Testis (tissue), 3 donors: ENCODE data around the gene DCAF17. TPM values are rescaled to one million over a fixed set of nuclear protein-coding genes. Genes with fewer than 3 reads are reported as not detected.

ENCODE experiments used
- DNase-seq: peaks from one replicate; pipeline ENCODE4 v3.0.0-alpha.2; 2019
- H3K27ac ChIP-seq, 2 donors: fragments of 200-600 bp; sonication (generic); one replicate each; pipeline ENCODE4 v1.5.1; 2019
- H3K27me3 ChIP-seq: fragments of 200-600 bp; sonication (generic); one replicate; pipeline ENCODE4 v1.5.1; 2019
- H3K36me3 ChIP-seq: fragments of 200-600 bp; sonication (generic); one replicate; pipeline ENCODE4 v1.5.1; 2017; ENCODE audit warnings: low read depth; ENCODE audit errors: missing control alignments
- H3K4me1 ChIP-seq: fragments of 200-600 bp; sonication (generic); one replicate; pipeline ENCODE4 v1.5.1; 2019
- H3K4me3 ChIP-seq, 2 donors: fragments of 200-600 bp; sonication (generic); one replicate each; pipeline ENCODE4 v1.5.1; 2017 to 2019
- H3K9me3 ChIP-seq: fragments of 200-600 bp; sonication (generic); one replicate; pipeline ENCODE4 v1.5.1; 2017
- POLR2A ChIP-seq: fragments of 450-650 bp; IDR thresholded peaks from one replicate; pipeline ENCODE4 v1.6.1; 2017; ENCODE audit warnings: antibody characterized with exemption, mild to moderate bottlenecking, moderate library complexity
- WGBS, 2 donors: methylation state at CpG; one replicate each; pipeline ENCODE4 v1.1.5; 2018; 5-methylcytosine and 5-hydroxymethylcytosine counted together
- intact Hi-C: fragments of 100-400 bp; cut with DNase I; formaldehyde crosslinking; loops from one replicate; pipeline ENCODE4 v1.15.1; 2023; ENCODE audit warnings: low total_unique reads
- polyA plus RNA-seq: library from polyadenylated mRNA; stranded (reverse); fragments of 350-450 nt; fragmentation: Illumina TruSeq; extraction: RNeasy Lipid Tissue Mini Kit (QIAGEN cat#74804); gene quantifications from one replicate; pipeline ENCODE4 v1.2.3, GENCODE V29; 2014; ENCODE audit warnings: low read depth, low replicate concordance; ENCODE audit not compliant: insufficient read depth
- total RNA-seq, 2 donors: library from RNA; depleted of rRNA; stranded (reverse); fragments of >200 nt; gene quantifications; one replicate each; pipeline ENCODE4 v1.2.3, GENCODE V29; 2016
- TF ChIP-seq, protein P1 (sequence below), 3 experiments: fragments of 450-650 bp in 2 of 3; fragments of 200-600 bp in 1 of 3; sonication (generic) in 1 of 3; IDR thresholded peaks; one replicate each; pipeline ENCODE4 v1.5.1; 2016 to 2019; ENCODE audit warnings: antibody characterized with exemption in 3 of 3, mild to moderate bottlenecking in 2 of 3, moderate library complexity in 1 of 3

DCAF17 gene
- total and polyA plus RNA-seq, 3 donors from 2014 or later, result 15.7 to 29.2 (median 24.4) TPM

DNA sequence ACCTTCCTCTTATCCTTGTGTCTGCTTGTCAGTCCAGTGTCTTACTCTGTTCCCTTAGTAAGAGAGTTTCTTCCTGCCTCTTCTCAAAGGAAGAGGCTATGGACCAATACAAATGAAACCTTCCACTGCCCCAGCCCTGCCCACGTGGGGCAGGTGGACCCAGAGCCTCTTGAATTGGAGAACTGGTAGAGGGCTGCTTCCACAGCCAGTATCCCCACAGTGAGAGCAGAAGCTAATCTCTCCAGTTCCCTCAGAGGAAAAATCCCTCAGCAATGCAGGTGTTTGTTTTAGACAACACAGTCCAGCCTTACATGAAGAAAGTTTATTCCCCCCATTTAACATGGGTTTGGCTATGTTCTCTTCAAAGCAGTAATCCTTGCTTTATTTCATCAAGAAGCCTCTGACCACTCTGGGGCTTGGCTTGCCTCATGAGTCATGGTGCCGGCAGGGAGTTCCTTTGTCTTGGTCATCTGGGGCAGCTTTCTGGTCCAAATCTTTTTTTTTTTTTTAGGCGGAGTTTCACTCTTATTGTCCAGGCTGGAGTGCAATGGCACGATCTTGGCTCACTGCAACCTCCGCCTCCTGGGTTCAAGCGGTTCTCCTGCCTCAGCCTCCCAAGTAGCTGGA, 81.8 kb downstream of the DCAF17 start:
- TF ChIP-seq, protein P1, sequence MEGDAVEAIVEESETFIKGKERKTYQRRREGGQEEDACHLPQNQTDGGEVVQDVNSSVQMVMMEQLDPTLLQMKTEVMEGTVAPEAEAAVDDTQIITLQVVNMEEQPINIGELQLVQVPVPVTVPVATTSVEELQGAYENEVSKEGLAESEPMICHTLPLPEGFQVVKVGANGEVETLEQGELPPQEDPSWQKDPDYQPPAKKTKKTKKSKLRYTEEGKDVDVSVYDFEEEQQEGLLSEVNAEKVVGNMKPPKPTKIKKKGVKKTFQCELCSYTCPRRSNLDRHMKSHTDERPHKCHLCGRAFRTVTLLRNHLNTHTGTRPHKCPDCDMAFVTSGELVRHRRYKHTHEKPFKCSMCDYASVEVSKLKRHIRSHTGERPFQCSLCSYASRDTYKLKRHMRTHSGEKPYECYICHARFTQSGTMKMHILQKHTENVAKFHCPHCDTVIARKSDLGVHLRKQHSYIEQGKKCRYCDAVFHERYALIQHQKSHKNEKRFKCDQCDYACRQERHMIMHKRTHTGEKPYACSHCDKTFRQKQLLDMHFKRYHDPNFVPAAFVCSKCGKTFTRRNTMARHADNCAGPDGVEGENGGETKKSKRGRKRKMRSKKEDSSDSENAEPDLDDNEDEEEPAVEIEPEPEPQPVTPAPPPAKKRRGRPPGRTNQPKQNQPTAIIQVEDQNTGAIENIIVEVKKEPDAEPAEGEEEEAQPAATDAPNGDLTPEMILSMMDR (IDR thresholded peaks at IDR 0.05), result no peak
- no peak for TF ChIP-seq POLR2A
- WGBS, 2 donors, result 67 to 82% methylated on average over 6 of the region's 6 CpGs
- no peaks in the 10 kb centered on the region for H3K27me3 ChIP-seq
- no peak overlapping the region for H3K4me3 ChIP-seq
- intact Hi-C loops, result no loop called here
- H3K9me3 ChIP-seq, result no peaks in the 10 kb centered on the region
- no peaks in the 10 kb centered on the region for H3K4me1 ChIP-seq
- DNase-seq, result no peak
- no peaks in the 10 kb centered on the region for H3K36me3 ChIP-seq
- no peak overlapping the region for H3K27ac ChIP-seq

DNA sequence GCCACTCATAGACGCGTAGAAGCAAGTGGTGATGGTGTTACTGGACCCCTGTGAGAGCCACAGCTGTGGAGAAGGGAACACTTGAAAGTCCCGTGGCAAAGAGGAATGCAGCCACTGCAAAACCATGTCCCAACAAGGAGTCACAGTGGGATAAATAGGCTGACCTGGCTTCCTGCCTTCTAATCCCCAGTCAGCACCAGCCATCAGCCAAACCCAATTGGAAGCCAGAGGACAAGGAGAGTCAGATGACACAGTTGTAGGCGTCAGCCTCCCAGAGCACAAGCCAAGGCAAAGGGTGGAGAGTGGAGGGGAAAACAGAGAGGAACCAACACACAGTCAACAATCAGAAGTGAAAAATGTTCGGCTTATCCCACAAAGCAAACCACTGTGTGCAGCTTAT, 82.8 kb downstream of the DCAF17 start:
- Histone ChIP-seq H3K4me1 (peaks cover 6% of the 10 kb centered on the region), H3K9me3 (no peaks in the 10 kb centered on the region), H3K4me3 (peak overlapping the region in 1 of 2 donors; percentile 45), H3K27me3 (no peaks in the 10 kb centered on the region), H3K27ac (no peak overlapping the region), H3K36me3 (no peaks in the 10 kb centered on the region)
- 49 to 78% methylated on average over 5 of the region's 5 CpGs for WGBS, 2 donors
- no peak for DNase-seq
- TF ChIP-seq POLR2A, result no peak
- TF ChIP-seq, protein P1 (IDR thresholded peaks at IDR 0.05), result no peak
- intact Hi-C loops, result no loop called here

DNA sequence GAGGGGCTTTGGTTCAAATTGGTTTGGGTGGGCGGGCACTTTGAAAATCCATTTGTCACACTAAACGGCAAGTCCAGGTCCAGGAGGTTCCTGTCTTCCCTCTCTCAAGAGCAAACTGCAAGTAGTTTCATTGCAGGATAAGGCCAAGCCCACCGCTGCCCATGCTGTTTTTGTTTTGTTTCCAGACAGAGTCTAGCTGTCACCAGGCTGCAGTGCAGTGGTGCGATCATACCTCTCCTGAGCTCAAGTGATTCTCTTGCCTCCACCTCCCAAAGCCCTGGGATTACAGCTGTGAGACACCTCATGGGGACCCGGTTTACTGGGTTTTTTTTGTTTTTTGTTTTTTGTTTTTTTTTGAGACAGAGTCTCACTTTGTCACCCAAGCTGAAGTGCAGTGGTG, 86.4 kb downstream of the DCAF17 start:
- H3K9me3 ChIP-seq, result no peaks in the 10 kb centered on the region
- WGBS, 2 donors, result 83 to 86% methylated on average over 5 of the region's 5 CpGs
- H3K4me1 ChIP-seq, result peaks cover 11% of the 10 kb centered on the region
- no peak overlapping the region for H3K4me3 ChIP-seq
- no peaks in the 10 kb centered on the region for H3K36me3 ChIP-seq
- DNase-seq, result no peak
- TF ChIP-seq, protein P1 (IDR thresholded peaks at IDR 0.05), result no peak
- intact Hi-C loops, result no loop called here
- no peak overlapping the region for H3K27ac ChIP-seq
- no peaks in the 10 kb centered on the region for H3K27me3 ChIP-seq

DNA sequence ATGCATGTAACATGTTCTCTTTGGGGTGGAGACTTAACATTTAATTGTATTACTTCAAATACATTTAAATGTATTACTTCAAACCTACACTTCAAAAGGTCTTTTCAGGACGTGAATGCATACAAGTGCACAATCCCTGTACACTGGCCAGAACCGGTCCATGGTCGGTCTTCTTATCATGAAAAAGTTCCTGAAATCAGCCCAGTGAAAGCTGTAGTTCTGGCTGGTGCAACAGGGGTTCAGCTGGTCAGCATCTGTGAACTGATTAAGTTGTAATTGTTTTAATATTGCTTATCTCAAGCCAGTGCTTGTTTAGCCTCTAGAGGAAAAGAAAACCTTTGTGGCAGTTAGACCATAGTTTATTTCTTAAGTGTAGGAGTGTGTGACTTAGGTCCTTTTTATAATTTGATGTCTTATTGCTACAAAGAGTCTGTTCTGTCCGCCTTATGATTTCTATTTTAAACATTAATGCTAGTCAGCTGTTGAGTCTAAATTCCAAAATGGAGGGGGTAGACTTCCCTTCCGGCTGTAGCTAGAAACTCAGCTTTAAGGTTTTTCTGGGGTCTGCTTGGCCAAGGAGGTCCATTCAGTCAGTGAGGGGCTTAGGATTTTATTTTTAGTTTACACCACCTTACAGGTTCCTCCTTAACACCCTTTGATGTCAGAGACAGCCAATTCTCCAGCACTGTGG, 87.5 kb downstream of the DCAF17 start:
- no peak for TF ChIP-seq POLR2A
- TF ChIP-seq, protein P1 (IDR thresholded peaks at IDR 0.05), result no peak
- WGBS, 2 donors, result 15 to 34% methylated on average over 5 of the region's 5 CpGs
- H3K27ac ChIP-seq, result peak overlapping the region; percentile 88 to 95
- H3K4me3 ChIP-seq, result peak overlapping the region; percentile 66 to 82
- H3K36me3 ChIP-seq, result no peaks in the 10 kb centered on the region
- peaks cover 11% of the 10 kb centered on the region for H3K4me1 ChIP-seq
- DNase-seq, result peak; percentile 19
- no peaks in the 10 kb centered on the region for H3K27me3 ChIP-seq
- intact Hi-C loops, result no loop called here
- H3K9me3 ChIP-seq, result no peaks in the 10 kb centered on the region
